Measurements from ENCODE around the gene EFCAB12. TPM values are rescaled to one million over a fixed set of nuclear protein-coding genes. Genes with fewer than 3 reads are reported as not detected.

EFCAB12 gene
- total RNA-seq, 2 donors from 2014 or later, result 6.2 to 13.7 TPM

DNA sequence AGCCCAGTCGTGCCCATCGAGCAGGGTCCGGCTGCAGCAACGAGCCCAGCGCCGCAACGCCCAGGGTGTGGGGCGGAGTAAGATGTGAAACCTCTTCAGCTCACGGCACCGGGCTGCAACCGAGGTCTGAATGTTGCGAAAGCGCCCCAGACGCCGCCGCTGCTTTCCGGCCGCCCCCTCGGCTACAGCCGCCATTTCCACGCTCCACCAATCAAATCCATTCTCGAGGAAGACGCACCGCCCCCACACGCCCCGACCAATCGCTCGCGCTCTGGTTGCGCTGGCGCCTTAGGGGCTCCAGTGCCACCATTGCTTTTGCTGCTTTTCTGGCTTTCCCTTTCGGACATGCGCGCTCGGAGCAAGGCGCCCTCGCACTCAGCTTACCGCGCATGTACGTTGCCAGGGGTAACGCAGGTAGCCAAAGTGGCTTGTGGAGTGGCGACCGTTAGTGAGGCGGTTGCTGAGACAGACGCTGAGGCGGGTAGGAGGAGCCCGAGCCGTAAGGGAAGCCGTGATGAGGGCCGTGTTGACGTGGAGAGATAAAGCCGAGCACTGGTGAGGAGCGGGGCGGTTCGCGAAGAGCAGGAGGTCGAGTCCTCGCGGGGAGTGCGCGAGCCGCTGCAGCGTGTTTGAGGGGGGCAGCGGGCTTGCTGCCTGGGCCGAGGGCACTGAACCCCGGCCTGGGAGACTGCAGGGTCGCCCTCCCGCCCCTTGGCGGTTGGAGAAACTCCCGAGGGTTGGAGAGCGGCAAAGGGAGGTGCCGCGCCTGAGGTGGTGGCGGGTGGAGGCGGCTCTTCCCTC lies 11.6 kb upstream of the EFCAB12 start, which contains the start of the genes IFT122 and MBD4:
IFT122 (plus strand) TSS at position 408 of the 801 bp plus-strand sequence; CDS start at position 515, 107 bp downstream.
MBD4 (minus strand) TSS at position 132 of the 801 bp plus-strand sequence; CDS start at position 17, 115 bp downstream.
- no peaks in the 10 kb centered on the region for H3K36me3 ChIP-seq
- H3K27me3 ChIP-seq (replicated peaks; ENCODE audit: insufficient read depth), result no peaks in the 10 kb centered on the region
- TF ChIP-seq, protein P1, sequence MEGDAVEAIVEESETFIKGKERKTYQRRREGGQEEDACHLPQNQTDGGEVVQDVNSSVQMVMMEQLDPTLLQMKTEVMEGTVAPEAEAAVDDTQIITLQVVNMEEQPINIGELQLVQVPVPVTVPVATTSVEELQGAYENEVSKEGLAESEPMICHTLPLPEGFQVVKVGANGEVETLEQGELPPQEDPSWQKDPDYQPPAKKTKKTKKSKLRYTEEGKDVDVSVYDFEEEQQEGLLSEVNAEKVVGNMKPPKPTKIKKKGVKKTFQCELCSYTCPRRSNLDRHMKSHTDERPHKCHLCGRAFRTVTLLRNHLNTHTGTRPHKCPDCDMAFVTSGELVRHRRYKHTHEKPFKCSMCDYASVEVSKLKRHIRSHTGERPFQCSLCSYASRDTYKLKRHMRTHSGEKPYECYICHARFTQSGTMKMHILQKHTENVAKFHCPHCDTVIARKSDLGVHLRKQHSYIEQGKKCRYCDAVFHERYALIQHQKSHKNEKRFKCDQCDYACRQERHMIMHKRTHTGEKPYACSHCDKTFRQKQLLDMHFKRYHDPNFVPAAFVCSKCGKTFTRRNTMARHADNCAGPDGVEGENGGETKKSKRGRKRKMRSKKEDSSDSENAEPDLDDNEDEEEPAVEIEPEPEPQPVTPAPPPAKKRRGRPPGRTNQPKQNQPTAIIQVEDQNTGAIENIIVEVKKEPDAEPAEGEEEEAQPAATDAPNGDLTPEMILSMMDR (IDR thresholded peaks at IDR 0.05), result peak in 1 of 4 experiments; percentile 34
- TF ChIP-seq POLR2AphosphoS5 (IDR thresholded peaks at IDR 0.05), result peak; percentile 97
- TF ChIP-seq POLR2A (IDR thresholded peaks at IDR 0.05), result peak; percentile 68
- H3K4me3 ChIP-seq, result peak within 1 kb of the TSS; percentile 58 to 68
- peak; percentile 95 for DNase-seq (ENCODE audit: low spot score)
- intact Hi-C loops (cut with DNase I), result no loop called here
- peaks cover 14% of the 10 kb centered on the region for H3K4me1 ChIP-seq (replicated peaks)
- no peaks in the 10 kb centered on the region for H3K9me3 ChIP-seq
- under 1% methylated on average over 67 of the region's 75 CpGs for WGBS
- peak within 1 kb of the TSS; percentile 81 to 84 for H3K27ac ChIP-seq

GRCh38 chr3:129439226-129439816 lies 10.9 kb upstream of the EFCAB12 start:
- Histone ChIP-seq H3K4me1 (replicated peaks) (peaks cover 17% of the 10 kb centered on the region), H3K9me3 (no peaks in the 10 kb centered on the region), H3K36me3 (no peaks in the 10 kb centered on the region), H3K27ac (peak overlapping the region; percentile 81 to 84), H3K4me3 (peak overlapping the region; percentile 58 to 68), H3K27me3 (replicated peaks; ENCODE audit: insufficient read depth) (no peaks in the 10 kb centered on the region)
- WGBS, result 0% methylated on average over 15 of the region's 17 CpGs
- DNase-seq (ENCODE audit: low spot score), result peak; percentile 24
- TF ChIP-seq, protein P1 (IDR thresholded peaks at IDR 0.05), result no peak
- TF ChIP-seq POLR2A (IDR thresholded peaks at IDR 0.05) (no peak), POLR2AphosphoS5 (IDR thresholded peaks at IDR 0.05) (no peak)
- intact Hi-C loops (cut with DNase I), result no loop called here

GRCh38 chr3:129435367-129435766 lies 6.9 kb upstream of the EFCAB12 start:
- 70% methylated on average over 1 of the region's 1 CpG for whole genome bisulfite sequencing
- Histone ChIP-seq H3K4me3 (no peak overlapping the region), H3K27me3 (replicated peaks; ENCODE audit: insufficient read depth) (no peaks in the 10 kb centered on the region), H3K36me3 (peaks cover 0 to 15% of the 10 kb centered on the region in 2 donors), H3K27ac (no peak overlapping the region), H3K4me1 (replicated peaks) (peaks cover 13% of the 10 kb centered on the region), H3K9me3 (no peaks in the 10 kb centered on the region)
- no peak for DNase-seq (ENCODE audit: low spot score)
- intact Hi-C loops (cut with DNase I), result no loop called here
- no peak for TF ChIP-seq POLR2AphosphoS5 (IDR thresholded peaks at IDR 0.05)
- TF ChIP-seq, protein P1 (IDR thresholded peaks at IDR 0.05), result no peak
- no peak for TF ChIP-seq POLR2A (IDR thresholded peaks at IDR 0.05)

GRCh38 chr3:129434140-129434539 lies 5.7 kb upstream of the EFCAB12 start:
- Histone ChIP-seq H3K9me3 (no peaks in the 10 kb centered on the region), H3K27me3 (replicated peaks; ENCODE audit: insufficient read depth) (no peaks in the 10 kb centered on the region), H3K36me3 (peaks cover 0 to 15% of the 10 kb centered on the region in 2 donors), H3K4me3 (no peak overlapping the region), H3K4me1 (replicated peaks) (peaks cover 13% of the 10 kb centered on the region), H3K27ac (no peak overlapping the region)
- TF ChIP-seq POLR2AphosphoS5 (IDR thresholded peaks at IDR 0.05), result no peak
- no peak for TF ChIP-seq POLR2A (IDR thresholded peaks at IDR 0.05)
- TF ChIP-seq, protein P1 (IDR thresholded peaks at IDR 0.05), result no peak
- intact Hi-C loops (cut with DNase I), result no loop called here
- WGBS, result 91% methylated on average over 1 of the region's 1 CpG
- no peak for DNase-seq (ENCODE audit: low spot score)
